Right cardiac atrium (tissue), 5 donors: ENCODE data around the gene FGF9. TPM values are rescaled to one million over a fixed set of nuclear protein-coding genes. Genes with fewer than 3 reads are reported as not detected.

Experiments
- ATAC-seq, 2 donors: fragments of 200-7000 bp; cut with Tn5 transposase; one replicate each; pipeline versions ENCODE4 v1.8.0 to v1.9.1; 2020; ENCODE audit warnings: moderate library complexity in 2 of 2, mild to moderate bottlenecking in 1 of 2
- DNase-seq, 3 donors: peaks; one replicate each; pipeline ENCODE4 v3.0.0-alpha.2; 2020
- H3K27ac ChIP-seq: one replicate; pipeline ENCODE4 v1.5.1; 2013; ENCODE audit warnings: mild to moderate bottlenecking, low read length, control low read depth, moderate library complexity
- H3K27me3 ChIP-seq: one replicate; pipeline ENCODE4 v1.6.1; 2013; ENCODE audit not compliant: control insufficient read depth, insufficient read depth
- H3K4me1 ChIP-seq: one replicate; pipeline ENCODE4 v1.6.1; 2013; ENCODE audit warnings: low read length; ENCODE audit not compliant: control insufficient read depth, insufficient read depth
- H3K4me3 ChIP-seq: one replicate; pipeline ENCODE4 v1.5.1; 2013; ENCODE audit warnings: low read length, control low read depth
- H3K9me3 ChIP-seq: one replicate; pipeline ENCODE4 v1.6.1; 2013; ENCODE audit warnings: low read length; ENCODE audit not compliant: control insufficient read depth
- WGBS: extraction: QIAGEN DNeasy Blood & Tissue Kit; methylation state at CpG from one replicate; pipeline ENCODE4 v1.1.7; 2013; 5-methylcytosine and 5-hydroxymethylcytosine counted together
- intact Hi-C, 4 donors: fragments of 100-400 bp; cut with DNase I; formaldehyde crosslinking; loops; one replicate each; pipeline versions ENCODE4 v1.11.0 to v1.14.0; 2022 to 2023
- long read RNA-seq, 4 donors: library from polyadenylated mRNA; unstranded; transcript quantifications; one replicate each; pipeline ENCODE4 v2.0.0, GENCODE V29; 2020 to 2021
- polyA plus RNA-seq: library from polyadenylated mRNA; stranded (reverse); fragments of 200-250 nt; gene quantifications from one replicate; pipeline ENCODE4 v1.2.3, GENCODE V29; 2013
- total RNA-seq, 4 donors: library from RNA; stranded (reverse); fragmentation: NEBNext Ultra II Directional; extraction: Animal tissue kit (Norgen Biotek cat#: 25700); gene quantifications; one replicate each; pipeline ENCODE4 v1.2.1, GENCODE V29; 2021
- donor health status: healthy with polysubstance abuse.
- donor health status: DM: no; HTN: yes; CAD: no.
- donor health status: DM: no; HTN: no; CAD: no.
- donor health status: DM: no; HTN: yes; CAD: no; lungs with severe emphysema.
- donor health status: DM: yes; HTN: yes; CAD: no.

The FGF9 gene
- 10 to 100 TPM in 3 of 4 donors, 1 to 10 TPM in 1; 3.7 to 13.0 (median 11.8) TPM for total RNA-seq
- 3.6 TPM for polyA plus RNA-seq
- long read RNA-seq, donor 1, full-length matches to known transcripts, result 9 of 39 reads
- long read RNA-seq, donor 1, partial matches to known transcripts, result 0 of 39 reads
- long read RNA-seq, donor 1, other reads (novel, unspliced or antisense), result 30 of 39 reads
- long read RNA-seq, donor 2, full-length matches to known transcripts, result 2 of 5 reads
- long read RNA-seq, donor 2, partial matches to known transcripts, result 0 of 5 reads
- long read RNA-seq, donor 2, other reads (novel, unspliced or antisense), result 3 of 5 reads
- long read RNA-seq, donor 3, full-length matches to known transcripts, result 9 of 21 reads
- long read RNA-seq, donor 3, partial matches to known transcripts, result 0 of 21 reads
- long read RNA-seq, donor 3, other reads (novel, unspliced or antisense), result 12 of 21 reads
- long read RNA-seq, donor 4, full-length matches to known transcripts, result 2 of 6 reads
- long read RNA-seq, donor 4, partial matches to known transcripts, result 0 of 6 reads
- long read RNA-seq, donor 4, other reads (novel, unspliced or antisense), result 4 of 6 reads

DNA sequence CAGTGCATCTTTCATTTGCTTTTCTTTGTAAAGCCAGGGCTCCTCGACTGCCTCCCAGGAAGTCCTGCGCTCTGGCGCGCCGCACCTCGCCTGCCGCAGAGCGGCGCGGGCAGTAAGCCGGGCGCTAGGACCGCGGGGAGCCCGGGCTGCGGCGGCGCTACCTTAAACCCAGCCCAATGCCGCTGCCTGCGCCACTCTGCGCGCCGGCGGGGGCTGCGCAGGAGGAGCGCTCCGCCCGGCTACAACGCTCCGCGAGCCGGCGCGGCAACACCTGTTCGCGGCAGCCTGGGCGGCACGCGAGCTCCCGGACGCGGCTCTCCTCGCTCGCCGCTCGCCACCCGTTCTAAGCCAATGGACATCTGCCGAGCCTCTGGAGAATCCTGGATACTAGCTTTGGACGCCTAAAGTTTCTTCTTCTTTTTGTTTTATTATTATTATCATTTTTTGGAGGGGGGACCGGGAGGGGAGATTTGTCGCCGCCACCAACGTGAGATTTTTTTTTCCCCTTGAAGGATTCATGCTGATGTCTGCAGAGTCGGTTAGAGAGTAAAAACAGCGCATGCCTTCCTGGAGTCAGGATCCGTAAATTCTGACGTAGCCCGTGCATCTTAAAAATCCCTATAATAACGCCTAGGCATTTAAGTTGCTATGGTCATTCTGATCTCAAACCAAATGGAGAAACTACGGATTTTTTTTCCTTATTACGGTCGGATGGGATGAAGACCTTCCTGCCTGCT, at the start of gene FGF9:
FGF9 (plus strand) TSS at position 191 of the 737 bp plus-strand sequence. CDS start 840 bp downstream, outside the sequence.
- WGBS, result under 1% methylated on average over 62 of the region's 62 CpGs
- H3K27ac ChIP-seq, result peak within 1 kb of the TSS; percentile 34
- H3K27me3 ChIP-seq, result no peaks in the 10 kb centered on the region
- H3K9me3 ChIP-seq, result no peaks in the 10 kb centered on the region
- intact Hi-C loops, result no loop called here
- DNase-seq (peak; percentile 73 to 93 (median 87)), ATAC-seq (peak; percentile 91 to 93)
- peak within 1 kb of the TSS; percentile 75 for H3K4me3 ChIP-seq
- peaks cover 4% of the 10 kb centered on the region for H3K4me1 ChIP-seq

DNA sequence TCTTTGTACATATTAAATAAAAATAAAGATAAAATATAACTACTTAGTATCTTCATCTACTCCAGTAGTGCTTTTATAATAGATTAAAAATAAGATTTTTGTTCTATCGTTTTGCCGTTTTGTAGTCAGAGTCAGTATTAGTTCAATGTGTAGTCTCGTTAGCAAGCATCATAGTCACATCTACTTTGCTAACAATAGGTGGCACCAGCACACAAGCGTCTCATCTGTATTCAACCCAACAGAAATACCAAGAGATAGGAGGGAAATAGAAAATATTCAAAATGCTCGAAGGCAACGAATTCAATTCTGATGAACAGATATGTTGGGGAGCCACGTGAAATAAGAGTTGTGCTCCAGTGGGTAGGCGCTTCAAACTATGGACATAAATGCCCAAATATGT, 45.5 kb upstream of the FGF9 start:
- Histone ChIP-seq H3K27me3 (no peaks in the 10 kb centered on the region), H3K27ac (no peak overlapping the region), H3K4me1 (no peaks in the 10 kb centered on the region), H3K4me3 (no peak overlapping the region), H3K9me3 (no peaks in the 10 kb centered on the region)
- intact Hi-C loops, result no loop called here
- no peak for DNase-seq
- WGBS, result 46% methylated on average over 8 of the region's 8 CpGs
- ATAC-seq, result no peak

DNA sequence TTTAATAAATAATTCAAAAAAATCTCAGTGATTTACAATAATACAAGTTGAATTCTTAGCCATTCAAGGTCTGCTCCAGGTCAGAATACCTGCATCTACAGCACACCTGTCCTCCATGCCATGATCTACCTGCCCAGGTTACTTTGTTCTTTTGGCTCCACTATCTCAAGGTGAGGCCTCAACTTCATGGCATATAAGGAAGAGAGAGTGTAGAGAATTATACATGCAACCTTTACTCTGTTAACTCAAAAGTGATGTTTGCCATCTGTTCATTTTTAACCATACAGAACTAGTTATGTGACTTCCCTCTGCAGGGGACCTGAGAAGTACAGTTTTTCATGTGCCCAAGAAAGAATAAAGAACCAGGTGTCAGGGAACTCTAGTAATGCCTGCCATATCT, 38.7 kb upstream of the FGF9 start:
- Histone ChIP-seq H3K27ac (no peak overlapping the region), H3K27me3 (no peaks in the 10 kb centered on the region), H3K4me3 (no peak overlapping the region), H3K9me3 (no peaks in the 10 kb centered on the region), H3K4me1 (no peaks in the 10 kb centered on the region)
- intact Hi-C loops, result loop anchor here in 2 of 4 donors (10.0 kb wide), 1 partner anchor 643 kb away; no protein-coding TSS in a partner anchor
- DNase-seq (no peak), ATAC-seq (no peak)

DNA sequence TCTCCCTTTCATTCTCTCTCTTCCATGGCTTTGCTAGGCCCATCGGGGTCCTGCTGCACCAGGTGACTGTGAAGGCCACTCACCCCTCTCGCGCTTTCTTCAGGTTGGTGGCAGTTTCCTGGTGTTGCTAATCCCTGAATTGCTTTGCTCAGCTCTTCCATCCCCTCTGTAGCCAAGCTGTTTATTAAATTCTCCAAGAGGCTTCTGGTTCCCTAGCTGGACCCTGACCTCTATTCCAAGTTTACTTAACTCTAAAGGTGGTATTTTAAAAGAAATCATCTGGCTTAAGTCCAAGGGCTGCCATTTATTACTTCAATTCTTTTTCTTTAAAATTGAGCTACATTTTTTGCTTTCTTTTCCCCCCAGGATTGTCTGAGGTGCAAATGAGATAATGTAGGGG, 34.2 kb upstream of the FGF9 start:
- Histone ChIP-seq H3K4me3 (no peak overlapping the region), H3K9me3 (no peaks in the 10 kb centered on the region), H3K27ac (no peak overlapping the region), H3K27me3 (no peaks in the 10 kb centered on the region), H3K4me1 (no peaks in the 10 kb centered on the region)
- WGBS, result 92% methylated on average over 3 of the region's 3 CpGs
- intact Hi-C loops, result loop anchor here in 2 of 4 donors (5.0 to 10.0 kb wide), 2 partner anchors 638 to 1121 kb away; no protein-coding TSS in a partner anchor
- ATAC-seq, result no peak
- DNase-seq, result no peak

DNA sequence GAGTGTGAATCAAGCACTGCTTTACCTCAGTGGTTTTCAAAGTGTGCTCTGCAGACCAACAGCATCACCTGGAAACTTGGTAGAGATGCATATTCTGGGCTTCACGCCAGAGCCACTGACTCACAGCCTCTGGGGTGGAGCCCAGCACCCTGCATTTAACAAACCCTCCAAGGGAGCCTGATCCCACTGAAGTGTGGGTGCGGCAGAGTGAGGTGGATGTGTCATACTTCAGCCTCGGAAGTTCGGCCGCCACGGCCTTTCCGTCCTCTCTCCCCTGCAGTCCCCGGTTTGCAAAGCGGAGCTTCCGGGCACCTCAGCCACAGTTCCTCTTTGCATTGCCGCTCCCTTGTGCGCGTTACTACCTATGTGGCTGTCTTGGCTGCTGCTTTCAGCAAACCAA, 33.6 kb upstream of the FGF9 start:
- DNase-seq (no peak), ATAC-seq (peak in 1 of 2 donors; percentile 23)
- Histone ChIP-seq H3K9me3 (no peaks in the 10 kb centered on the region), H3K4me3 (no peak overlapping the region), H3K27me3 (no peaks in the 10 kb centered on the region), H3K4me1 (no peaks in the 10 kb centered on the region), H3K27ac (no peak overlapping the region)
- intact Hi-C loops, result loop anchor here in 2 of 4 donors (5.0 to 10.0 kb wide), 2 partner anchors 638 to 1120 kb away; no protein-coding TSS in a partner anchor
- WGBS, result 80% methylated on average over 13 of the region's 13 CpGs

DNA sequence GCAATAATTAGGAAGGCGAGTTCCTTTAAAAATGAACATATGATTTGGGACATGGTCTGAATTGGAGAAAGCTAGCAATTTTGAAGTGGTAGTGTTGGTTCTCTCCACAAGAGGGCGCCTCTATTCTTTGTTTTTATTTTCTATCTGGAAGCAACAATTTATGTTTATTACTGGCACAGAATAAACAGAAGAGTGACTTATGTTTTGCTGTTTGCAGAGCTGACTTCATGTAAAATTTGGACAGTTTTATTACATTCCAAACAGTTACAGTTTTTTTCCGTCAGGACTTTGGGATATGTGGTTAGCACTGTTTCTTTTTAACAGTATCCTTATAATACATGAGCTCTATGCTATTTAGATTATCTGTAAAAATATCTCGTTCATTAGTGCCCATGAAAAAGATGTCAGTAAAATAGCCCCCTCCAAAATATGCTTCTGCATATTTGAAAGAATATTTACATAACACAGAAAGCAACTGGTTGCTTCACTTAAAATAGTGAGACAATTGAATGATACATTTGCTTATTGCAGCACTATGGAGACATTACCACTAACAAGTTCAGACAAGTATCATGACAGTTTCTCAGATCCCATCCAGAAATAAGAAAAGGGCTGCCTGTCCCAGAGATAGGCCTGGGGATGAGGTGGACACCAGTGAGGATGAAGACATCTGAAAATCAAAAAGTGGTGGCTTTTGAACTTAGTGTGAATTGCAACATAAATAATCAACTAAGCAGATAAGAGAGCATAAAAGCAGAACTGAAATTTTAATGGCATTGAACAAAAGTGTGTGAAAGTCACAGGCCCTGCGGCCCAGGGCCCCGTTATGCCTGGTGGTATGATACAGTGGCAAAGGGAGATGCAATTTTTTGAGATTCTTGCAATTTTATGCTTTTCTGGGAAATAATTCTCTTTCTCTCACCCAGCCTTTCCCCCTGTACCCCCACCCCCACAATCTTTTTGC, 32.3 kb upstream of the FGF9 start:
- no peak overlapping the region for H3K27ac ChIP-seq
- WGBS, result 40% methylated on average over 6 of the region's 6 CpGs
- H3K27me3 ChIP-seq, result no peaks in the 10 kb centered on the region
- intact Hi-C loops, result loop anchor here in 2 of 4 donors (5.0 to 10.0 kb wide), 2 partner anchors 636 to 1119 kb away; no protein-coding TSS in a partner anchor
- H3K9me3 ChIP-seq, result no peaks in the 10 kb centered on the region
- no peaks in the 10 kb centered on the region for H3K4me1 ChIP-seq
- no peak for DNase-seq
- no peak overlapping the region for H3K4me3 ChIP-seq
- no peak for ATAC-seq

DNA sequence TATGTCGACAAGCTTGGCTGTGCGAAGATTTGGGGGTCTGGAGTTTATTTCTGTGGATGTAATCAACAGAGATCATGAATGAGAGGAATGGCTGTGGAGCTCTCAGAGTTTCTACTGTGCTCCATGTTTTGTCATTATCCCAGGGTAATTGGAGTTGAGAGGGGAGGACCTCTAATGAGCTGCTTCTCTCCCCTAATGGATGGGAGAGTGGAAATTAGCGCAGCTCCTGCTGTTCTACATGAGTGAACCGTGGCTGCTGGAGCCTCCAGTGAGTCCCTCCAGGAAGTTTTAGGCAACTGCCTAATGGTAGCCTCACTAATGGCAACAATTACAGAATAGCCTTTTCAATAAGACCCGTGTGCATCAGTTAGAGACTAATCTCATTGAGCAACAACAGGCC, 31.3 kb upstream of the FGF9 start:
- no peak for ATAC-seq
- Histone ChIP-seq H3K9me3 (no peaks in the 10 kb centered on the region), H3K4me3 (no peak overlapping the region), H3K27me3 (no peaks in the 10 kb centered on the region), H3K4me1 (no peaks in the 10 kb centered on the region), H3K27ac (no peak overlapping the region)
- WGBS, result 74% methylated on average over 5 of the region's 5 CpGs
- intact Hi-C loops, result loop anchor here in 2 of 4 donors (5.0 to 10.0 kb wide), 2 partner anchors 635 to 1118 kb away; no protein-coding TSS in a partner anchor
- no peak for DNase-seq

DNA sequence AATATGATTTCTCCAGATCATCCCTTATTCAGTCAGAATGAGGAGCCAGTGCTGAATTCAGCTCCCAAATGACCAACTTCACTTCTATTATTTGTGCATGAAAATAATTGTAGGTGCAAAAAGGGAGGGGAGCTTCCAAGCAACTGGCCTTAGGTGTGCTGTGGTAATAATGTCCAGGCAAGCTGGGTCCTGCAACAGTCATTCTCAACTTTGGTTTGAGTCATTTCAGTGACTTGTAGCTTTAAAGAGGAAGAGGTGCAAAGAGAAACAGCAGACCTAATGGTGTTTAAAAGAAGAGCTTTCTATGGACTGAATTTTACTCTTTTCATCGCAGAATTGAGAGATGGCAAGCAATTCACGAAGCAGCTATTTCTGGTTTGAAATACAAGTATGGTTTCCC, 29.2 kb upstream of the FGF9 start:
- H3K4me1 ChIP-seq, result no peaks in the 10 kb centered on the region
- ATAC-seq, result no peak
- H3K27ac ChIP-seq, result no peak overlapping the region
- H3K4me3 ChIP-seq, result no peak overlapping the region
- intact Hi-C loops, result no loop called here
- H3K9me3 ChIP-seq, result no peaks in the 10 kb centered on the region
- no peak for DNase-seq
- H3K27me3 ChIP-seq, result no peaks in the 10 kb centered on the region
- 92% methylated on average over 2 of the region's 2 CpGs for WGBS

DNA sequence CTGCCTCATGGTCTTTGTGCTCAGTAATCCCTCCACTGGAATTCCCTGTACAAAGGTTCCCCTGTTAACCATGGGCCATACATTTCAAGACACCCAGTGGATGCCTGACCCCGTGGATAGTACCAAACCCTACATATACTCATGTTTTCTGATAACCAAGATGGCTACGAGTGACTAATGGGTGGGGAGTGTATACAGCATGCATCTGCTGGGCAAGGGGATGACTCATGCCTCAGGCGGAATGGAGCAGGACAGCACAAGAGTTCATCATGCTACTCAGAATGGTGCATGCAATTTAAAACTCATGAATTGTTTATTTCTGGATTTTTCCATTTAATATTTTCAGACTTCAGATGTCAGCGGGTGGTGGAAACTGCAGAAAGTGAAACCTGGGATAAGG, 13.3 kb upstream of the FGF9 start:
- intact Hi-C loops, result no loop called here
- Histone ChIP-seq H3K27ac (no peak overlapping the region), H3K9me3 (no peaks in the 10 kb centered on the region), H3K4me1 (no peaks in the 10 kb centered on the region), H3K27me3 (no peaks in the 10 kb centered on the region), H3K4me3 (no peak overlapping the region)
- 74% methylated on average over 4 of the region's 4 CpGs for WGBS
- DNase-seq (no peak), ATAC-seq (no peak)

DNA sequence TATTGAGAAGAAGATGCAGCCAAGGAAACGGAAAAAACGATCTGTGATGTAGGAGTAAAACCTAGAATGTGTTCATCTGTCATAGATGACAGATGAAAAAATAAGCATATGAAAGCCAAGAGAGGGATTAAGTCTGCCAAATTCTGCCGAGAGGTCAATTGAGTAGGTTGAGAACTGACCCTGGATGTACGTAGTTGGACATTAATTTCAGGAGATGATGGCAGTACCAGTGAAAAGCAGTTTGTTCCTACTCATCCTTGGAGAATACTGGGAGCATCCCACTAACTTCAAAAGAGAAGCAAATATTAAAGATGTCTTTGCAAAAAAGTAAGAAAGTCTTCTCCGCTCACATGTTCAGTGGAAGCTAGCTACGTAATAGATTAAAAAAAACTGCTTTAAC, 11.8 kb upstream of the FGF9 start:
- no peak overlapping the region for H3K4me3 ChIP-seq
- H3K9me3 ChIP-seq, result no peaks in the 10 kb centered on the region
- ATAC-seq (no peak), DNase-seq (no peak)
- intact Hi-C loops, result no loop called here
- H3K27me3 ChIP-seq, result no peaks in the 10 kb centered on the region
- no peaks in the 10 kb centered on the region for H3K4me1 ChIP-seq
- WGBS, result 63% methylated on average over 6 of the region's 6 CpGs
- no peak overlapping the region for H3K27ac ChIP-seq
